Germinal center (tissue), 1 donor: Measurements from ENCODE around the gene USP20.

ENCODE experiments used
- DNase-seq: peaks from one replicate; pipeline ENCODE4 v3.0.0; 2012; ENCODE audit warnings: mixed read lengths, low spot score

Gene USP20

DNA sequence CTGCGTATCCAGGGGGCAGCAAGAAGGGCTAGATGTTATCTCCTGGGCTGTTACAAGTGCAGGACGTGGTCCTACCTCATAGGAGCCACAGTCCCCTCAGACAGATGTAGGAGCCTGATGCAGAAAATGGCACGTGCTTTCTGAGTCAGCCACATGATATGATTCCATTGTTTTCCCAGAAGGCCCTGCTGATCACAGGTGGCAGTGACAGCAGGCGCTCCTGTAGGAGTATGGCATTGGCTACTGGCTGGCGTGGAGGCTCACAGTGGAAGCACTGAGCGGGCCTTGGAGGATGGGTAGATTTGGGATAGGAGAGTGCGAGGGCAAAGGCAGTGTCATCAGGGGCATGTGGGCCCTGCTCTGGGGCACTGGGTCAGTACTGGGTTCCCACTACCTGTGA lies 21.9 kb downstream of the USP20 start:
- no peak for DNase-seq

DNA sequence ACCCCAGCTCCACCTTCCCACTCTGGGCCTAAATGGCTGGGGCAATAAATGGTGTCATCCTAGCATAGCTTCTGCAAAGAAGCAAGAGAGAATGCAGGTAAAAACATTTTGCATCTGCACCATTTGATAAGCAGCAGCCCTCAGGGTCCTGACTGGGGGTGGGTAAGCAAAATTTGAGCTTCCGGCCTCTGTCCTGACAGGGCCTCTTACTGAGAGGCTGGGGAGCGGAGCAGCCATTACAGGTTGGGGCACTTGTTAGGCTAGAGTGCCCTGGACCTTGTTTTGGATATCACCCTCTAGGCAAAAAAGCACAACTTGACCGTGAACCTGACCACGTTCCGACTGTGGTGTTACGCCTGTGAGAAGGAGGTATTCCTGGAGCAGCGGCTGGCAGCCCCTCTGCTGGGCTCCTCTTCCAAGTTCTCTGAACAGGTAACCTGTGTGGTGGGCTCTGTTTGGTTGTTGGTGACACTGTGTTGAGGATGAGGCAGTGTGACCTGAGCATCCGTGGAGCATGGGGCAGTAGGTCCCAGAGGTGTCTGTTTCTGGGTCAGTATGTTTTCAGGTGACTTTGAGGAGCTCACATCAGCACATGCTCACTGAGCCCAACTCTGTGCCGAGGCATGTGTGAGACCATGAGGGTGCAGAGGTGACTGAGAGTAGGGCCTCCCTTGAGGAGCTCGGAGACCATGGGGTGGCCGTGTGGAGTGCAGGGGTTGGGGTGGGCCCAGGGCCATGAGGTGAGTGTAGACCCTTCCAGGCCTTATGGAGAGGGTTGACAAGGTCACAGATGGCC lies 23.1 kb downstream of the USP20 start:
- DNase-seq = no peak

DNA sequence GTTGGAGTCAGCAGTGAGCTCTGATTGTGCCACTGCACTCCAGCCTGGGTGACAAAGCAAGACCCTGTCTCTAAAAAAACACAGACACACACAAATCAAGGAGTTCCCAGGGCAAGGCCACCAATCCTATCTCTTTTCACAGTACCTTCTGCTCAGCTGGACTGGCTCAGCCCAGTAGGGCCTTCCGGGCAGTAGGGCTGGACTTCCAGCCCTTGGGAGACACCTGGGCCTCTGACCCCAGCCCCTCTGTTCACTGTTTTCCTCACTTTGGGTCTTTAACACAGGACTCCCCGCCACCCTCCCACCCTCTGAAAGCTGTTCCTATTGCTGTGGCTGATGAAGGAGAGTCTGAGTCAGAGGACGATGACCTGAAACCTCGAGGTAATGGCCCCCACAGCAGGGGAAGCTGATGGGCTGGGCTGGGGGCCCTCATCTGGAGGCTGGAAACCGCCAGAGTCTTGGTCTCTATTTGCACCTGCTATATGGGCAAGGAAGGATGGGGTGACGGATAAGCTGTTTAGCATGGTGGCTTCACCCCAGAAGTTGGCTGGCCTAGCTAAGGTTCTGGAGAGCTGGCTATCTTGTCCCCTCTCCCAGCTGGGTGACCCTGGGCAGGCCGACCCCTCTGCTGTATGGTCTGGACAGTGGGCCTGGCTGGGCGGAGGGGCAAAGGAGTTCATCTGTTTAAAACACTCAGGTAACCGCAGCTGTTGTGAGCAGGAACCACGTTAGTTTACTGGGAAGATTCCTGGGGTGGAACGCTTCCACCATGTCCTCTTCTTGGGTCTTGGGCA lies 25.6 kb downstream of the USP20 start:
- DNase-seq = no peak

DNA sequence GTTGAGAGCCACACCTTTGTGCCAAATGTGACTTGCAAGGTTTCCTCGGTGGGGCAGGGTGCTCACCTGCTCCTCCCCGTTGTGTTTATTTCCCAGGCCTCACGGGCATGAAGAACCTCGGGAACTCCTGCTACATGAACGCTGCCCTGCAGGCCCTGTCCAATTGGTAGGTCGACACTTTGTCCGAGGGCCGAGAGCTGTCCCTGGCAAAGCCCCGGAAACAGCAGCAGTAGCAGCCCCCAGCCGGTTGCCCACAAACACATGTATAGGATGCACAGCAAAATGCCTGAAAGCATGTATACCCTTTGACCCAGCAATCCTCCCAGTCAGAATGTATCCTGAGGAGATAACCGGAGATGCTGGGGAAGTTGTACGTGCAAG lies 26.2 kb downstream of the USP20 start:
- DNase-seq = no peak

DNA sequence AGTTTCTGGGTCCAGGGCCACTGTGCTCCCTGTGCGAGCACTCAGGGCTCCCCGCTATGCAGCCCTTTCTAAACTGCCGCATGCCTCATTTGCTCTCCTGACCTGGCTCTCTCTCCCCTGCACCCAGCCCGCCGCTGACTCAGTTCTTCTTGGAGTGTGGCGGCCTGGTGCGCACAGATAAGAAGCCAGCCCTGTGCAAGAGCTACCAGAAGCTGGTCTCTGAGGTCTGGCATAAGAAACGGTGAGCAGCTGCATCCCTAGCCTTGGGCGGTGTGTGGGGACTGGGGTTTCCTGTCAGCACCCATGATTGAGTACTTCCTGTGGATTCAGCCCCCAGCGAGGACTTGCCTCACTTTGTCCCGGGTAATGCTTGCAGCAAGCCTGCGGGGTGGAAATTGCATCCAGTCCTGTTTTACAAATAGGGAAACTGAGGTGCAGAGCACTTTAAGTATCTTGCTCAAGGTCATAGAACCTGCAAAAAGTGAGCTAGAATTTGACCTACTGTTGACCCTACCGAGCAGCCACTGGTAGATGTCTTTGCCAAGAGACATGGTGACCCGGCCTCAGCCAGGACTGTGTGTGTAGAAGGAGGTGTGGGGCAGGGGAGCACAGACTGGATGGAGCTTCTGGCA lies 27.9 kb downstream of the USP20 start:
- DNase-seq = no peak

DNA sequence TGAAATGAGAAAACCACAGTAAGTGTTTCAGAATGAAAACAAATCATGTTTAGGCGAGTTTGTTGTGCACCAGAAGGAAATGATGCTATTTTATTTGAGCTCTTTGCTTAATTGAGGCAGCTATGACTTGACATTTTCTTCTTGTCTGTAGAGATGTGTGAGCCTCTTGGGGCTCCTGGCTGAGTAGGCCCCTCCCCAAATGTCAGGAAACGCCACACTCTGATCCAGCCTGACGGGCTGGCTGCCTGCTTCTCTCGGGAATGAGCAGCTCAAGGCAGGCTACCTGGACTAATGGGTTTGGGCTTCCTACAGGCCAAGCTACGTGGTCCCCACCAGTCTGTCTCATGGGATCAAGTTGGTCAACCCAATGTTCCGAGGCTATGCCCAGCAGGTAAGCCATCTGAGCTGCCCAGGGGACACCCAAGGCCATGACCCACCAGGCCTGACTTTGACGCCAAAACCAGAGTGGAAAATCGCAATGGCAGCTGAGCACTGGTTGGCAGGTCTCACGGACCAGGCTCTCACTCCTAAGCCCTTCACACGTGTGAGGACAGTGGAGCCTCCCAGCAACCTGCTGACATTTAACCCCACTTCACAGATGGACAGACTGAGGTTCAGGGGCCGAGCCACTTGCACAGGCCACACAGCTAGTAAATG lies 29.9 kb downstream of the USP20 start:
- no peak for DNase-seq

DNA sequence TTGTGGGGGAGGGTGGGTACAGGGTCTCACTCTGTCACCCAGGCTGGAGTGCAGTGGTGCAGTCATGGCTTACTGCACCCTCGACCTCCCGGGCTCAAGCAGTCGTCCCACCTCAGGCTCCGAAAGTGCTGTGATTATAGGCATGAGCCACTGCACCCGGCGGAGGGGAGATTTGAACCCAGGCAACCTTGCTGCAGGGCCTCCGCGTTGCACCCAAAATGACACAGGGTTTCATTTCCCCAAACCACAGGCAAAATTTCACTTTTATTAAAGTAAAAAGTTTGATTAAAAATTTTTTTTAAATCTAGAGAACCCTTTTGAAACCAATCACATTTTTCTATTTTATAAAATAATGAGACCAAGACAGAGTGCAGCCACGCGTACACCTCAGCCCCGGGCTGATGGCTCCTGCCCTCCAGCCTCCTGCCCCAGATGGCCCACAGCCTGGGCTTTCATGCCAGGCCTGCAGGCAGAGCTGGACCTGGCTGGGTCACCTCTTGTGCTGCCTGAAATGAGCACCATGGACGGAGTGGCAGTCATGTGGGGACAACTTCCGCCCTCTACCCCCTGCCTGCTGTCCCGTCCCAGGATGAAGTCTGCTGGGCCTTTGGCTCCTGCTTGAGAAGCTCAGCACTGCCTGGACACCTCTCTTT lies 30.5 kb downstream of the USP20 start:
- no peak for DNase-seq

DNA sequence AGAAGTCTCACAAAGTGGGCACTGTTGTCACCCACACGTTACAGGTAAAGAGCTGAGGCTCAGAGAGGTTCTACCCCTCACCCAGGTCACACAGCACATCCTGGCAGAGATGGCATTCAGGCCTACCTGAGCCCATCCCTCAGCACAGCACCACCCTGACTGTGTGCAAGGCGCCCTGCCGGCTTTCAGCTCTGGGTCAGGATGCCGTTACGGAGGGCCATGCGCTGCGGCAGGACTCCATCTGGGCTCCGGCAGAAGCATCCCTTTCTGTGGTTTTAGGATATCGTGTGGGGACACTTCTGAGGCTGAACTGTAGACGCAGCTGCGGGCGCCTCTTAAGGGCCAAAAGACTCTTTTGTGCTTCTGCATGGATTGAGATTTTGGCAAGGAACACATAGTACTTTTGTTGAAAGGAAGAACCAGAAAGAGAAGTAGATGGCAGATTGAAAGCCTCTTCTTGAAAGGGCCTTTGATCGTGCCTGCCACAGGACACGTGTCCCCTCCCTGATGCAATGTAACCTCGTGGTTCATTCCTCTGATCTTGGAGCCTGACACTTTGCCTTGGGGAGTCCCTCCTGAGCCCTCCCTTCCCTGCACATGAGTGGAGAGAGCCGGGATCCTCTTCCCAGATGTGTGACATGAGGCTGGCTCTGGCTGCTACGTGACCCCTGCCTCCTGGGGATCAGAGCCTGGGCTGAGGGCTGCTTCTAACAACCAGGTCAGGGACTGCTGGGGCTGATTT lies 31.3 kb downstream of the USP20 start:
- no peak for DNase-seq

DNA sequence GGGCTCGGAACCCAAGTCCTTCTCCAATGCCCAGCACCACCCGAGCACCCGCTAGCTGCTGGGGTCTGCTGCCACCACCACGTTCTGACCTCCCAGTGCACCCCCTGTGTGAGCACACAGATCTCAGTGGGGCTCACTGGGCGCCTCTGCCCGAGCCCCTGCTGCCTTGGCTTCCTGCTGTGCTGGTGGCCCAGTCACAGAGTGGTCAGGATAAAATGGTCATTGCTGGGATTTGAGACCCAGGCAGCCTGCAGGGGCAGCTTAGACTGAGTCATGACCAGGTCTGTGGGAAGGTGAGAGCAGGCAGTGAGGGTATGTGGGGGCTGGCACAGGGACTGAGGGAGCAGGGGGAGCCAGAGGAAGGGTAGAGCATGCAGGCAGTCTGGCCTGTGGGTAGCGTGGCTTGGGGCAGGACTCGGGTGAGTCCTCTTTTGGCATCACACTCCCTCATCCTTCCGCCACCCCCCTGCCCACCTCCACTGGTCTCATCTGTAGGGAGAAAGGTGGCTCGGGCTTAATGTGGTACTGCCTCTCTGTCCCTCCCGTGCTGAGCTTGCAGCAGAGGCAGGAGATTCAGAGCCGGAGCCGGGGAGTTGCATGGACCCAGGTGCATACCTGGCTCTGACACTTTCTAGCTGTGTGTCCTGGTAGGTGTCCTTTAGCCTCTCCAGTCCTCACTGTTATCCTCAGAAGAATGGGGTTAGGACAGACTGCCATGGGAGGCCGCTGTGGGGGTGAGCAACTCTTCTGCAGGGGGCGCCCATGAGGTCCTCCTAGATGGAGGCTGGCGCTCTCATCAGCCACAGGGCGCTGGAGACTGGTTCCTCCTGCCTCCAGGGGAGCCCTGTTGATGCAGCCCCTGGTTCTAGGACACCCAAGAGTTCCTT lies 32.1 kb downstream of the USP20 start:
- no peak for DNase-seq

DNA sequence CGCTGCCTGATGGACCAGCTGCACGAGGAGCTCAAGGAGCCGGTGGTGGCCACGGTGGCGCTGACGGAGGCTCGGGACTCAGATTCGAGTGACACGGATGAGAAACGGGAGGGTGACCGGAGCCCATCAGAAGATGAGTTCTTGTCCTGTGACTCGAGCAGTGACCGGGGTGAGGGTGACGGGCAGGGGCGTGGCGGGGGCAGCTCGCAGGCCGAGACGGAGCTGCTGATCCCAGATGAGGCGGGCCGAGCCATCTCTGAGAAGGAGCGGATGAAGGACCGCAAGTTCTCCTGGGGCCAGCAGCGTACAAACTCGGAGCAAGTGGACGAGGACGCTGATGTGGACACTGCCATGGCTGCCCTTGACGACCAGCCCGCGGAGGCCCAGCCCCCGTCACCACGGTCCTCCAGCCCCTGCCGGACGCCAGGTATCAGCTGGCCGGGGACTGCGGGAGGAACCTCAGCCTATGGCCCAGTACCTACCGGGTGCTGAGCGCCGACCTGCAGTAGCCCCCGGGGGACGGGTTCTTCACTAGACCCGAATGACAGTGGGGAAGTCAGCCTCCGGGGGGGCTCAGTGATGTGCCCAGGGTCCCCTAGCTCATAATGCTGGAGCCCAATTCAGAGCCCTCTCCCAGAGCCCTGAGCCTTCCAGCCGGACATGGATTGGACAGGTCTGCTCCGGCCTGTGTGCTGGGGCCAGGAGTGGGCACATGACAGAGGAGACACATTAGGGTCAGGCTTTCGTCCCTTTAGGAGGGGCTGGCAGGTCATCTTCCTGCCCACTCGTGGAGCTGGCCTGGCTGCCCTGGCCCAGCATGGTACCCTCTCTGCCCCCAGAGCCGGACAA lies 33.0 kb downstream of the USP20 start:
- no peak for DNase-seq

DNA sequence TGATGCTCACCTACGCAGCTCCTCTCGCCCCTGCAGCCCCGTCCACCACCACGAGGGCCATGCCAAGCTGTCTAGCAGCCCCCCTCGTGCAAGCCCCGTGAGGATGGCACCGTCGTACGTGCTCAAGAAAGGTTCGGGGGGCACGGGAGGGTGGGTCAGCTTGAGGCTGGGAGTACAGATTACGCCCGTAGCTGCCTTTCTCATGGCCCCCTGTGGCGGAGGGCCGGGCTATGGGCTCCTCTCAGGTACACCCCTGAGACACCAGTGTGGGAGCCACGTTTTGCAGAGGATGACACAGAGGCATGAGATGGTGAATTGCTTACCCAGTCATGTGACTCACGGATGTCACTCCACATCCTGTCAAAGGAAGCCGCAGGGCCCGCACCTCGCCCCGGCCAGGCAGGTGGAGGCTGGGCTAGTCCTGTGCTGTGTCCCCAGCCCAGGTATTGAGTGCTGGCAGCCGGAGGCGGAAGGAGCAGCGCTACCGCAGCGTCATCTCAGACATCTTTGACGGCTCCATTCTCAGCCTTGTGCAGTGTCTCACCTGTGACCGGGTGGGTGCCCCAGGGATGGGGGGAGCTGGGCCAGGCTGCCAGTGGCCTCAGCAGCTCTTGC lies 33.7 kb downstream of the USP20 start:
- DNase-seq = no peak

DNA sequence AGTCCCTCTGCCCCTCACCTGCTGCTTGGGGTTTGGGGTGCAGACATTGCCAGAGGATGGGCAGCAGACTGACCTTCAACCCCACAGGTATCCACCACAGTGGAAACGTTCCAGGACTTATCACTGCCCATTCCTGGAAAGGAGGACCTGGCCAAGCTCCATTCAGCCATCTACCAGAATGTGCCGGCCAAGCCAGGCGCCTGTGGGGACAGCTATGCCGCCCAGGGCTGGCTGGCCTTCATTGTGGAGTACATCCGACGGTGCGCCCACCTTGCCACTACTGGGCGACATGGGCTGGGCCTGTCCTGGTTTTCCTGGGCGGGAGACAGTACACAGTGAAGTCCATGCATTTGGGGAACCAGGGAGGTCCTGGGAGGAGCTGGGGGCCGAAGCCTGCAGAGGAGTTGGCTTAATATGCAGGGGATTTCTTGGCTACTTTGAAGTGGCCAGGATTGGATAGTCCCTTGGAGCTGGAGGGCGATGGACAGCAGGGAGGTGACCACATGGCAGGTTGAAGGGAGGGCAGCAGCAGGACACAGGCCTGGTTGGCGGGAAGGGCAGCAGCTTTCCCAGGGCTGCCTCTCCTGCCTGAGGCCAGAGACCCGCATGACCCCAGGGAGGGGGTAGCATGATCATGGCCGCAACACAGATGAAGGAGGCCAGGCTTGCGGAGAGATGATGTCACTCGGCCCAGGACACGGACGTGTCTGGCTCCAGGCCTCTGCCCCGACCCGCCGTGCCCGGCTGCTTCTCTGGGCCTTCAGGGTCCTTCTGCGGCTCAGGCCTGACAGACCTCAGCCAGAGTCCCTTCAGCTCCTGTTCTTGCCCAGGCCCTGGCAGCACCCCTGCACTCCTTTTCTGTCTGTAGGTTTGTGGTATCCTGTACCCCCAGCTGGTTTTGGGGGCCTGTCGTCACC lies 34.6 kb downstream of the USP20 start:
- DNase-seq = no peak

DNA sequence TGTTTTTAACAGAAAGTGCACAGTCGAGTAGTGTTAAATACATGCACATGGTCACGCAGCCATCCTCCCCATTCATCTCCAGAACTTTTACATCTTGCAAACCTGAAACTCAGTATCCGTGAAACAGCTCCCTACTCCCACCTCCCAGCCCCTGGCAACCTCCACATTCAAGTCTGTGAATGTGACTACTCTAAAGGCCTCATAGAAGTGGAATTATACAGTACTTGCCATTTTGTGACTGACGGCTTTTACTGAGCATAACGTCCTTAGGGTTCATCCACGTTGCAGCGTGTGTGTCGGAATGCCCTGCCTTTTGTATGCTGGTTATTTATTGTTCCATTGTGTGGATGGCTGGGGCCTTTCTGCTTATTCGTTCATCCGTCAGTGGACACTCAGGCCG lies 35.8 kb downstream of the USP20 start:
- DNase-seq = no peak

DNA sequence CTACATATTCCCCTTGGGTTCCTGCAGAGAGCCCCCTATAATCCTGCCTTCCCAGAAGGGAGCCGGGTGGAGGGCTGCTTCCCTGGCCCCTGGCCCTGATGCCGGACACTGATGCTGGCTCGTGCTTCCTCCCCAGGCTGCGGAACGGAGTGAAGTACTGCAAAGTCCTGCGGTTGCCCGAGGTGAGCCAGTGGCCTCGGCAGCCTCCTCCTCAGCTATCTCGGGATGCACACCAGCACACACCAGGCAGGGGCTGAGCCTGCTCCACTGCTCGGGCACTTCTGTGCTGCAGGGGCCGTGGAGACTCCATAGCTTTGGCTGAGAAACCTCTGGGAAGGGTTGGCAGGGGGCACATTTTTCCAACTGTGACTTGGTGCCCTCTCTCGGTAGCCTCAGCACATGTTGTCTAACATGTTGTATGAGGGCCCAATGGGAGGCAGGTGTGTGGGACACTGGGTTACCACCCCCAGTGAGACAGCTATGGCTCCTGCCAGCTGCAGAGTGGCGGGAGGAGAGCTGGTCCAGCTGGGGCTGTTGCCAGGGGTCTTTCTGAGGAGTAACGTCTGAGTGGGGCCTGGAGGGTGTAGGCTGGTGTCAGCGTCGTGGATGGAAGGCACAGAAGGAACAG lies 38.4 kb downstream of the USP20 start:
- no peak for DNase-seq

DNA sequence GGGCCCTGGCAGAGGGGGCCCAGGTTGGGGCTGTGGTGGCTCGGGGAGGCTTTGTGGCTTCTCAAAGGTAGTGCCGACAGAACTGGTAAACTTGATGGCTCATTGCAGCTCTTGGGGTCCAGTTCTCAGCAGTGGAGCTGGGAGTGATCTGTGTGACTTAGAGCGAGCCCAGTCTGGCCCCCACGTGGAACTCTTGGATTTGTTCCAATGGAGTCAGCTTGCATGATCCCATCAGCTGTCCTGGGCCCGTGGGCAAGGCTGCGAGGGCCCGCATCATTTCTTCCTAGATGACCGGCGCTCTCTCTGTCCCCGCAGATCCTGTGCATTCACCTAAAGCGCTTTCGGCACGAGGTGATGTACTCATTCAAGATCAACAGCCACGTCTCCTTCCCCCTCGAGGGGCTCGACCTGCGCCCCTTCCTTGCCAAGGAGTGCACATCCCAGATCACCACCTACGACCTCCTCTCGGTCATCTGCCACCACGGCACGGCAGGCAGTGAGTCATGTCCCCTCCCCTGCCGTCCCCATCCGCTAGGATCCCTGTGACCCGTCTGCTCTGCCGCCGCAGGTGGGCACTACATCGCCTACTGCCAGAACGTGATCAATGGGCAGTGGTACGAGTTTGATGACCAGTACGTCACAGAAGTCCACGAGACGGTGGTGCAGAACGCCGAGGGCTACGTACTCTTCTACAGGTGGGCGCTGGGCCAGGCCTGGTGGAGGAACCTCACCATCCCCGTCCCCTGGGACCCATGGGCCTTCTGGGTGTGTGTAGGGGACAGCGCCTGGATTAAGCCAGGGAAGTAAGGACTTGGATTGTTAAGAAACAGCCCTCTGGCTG lies 39.2 kb downstream of the USP20 start:
- DNase-seq = no peak

DNA sequence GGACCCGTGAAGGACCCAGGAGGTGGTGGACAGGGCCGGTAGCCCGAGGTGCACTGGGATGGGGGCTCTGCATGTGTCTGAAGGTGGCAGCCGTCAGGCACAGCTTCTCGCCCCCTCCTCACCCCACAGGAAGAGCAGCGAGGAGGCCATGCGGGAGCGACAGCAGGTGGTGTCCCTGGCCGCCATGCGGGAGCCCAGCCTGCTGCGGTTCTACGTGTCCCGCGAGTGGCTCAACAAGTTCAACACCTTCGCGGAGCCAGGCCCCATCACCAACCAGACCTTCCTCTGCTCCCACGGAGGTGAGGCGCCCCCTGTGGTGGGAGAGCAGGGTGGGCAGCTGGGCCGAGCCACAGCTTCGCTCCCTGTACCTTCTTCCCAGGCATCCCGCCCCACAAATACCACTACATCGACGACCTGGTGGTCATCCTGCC lies 39.9 kb downstream of the USP20 start:
- DNase-seq = no peak
